Pulmonary artery endothelial cell (primary cell): ENCODE results near the gene FASTK. TPM values are rescaled to one million over a fixed set of nuclear protein-coding genes. Genes with fewer than 3 reads are reported as not detected.

Experiments used
- DNase-seq: peaks from one replicate; pipeline ENCODE4 v3.0.0-alpha.2; 2011; ENCODE audit warnings: low read depth, low spot score
- total RNA-seq: library from RNA; depleted of rRNA; stranded (reverse); fragments of >200 nt; gene quantifications from 2 replicates; pipeline ENCODE4 v1.2.3, GENCODE V29; 2014

The FASTK gene
- total RNA-seq = 67.0 and 75.0 TPM in 2 replicates

GRCh38 chr7:151080522-151081169 lies at the start of gene FASTK:
TSS of gene FASTK (minus strand) at chr7:151080809. CDS start at chr7:151080766, 43 bp downstream.
- peak; percentile 71 for DNase-seq

- DNase-seq = no peak
Observed at GRCh38 chr7:151129960-151130591, 49.5 kb upstream of the FASTK start.

- DNase-seq = no peak
Observed at GRCh38 chr7:151129117-151129959, 48.7 kb upstream of the FASTK start.

GRCh38 chr7:151128716-151129115 lies 48.1 kb upstream of the FASTK start:
- DNase-seq = no peak

- no peak for DNase-seq
Observed at GRCh38 chr7:151128144-151128543, 47.5 kb upstream of the FASTK start.

GRCh38 chr7:151126491-151127137 lies 46.0 kb upstream of the FASTK start:
- DNase-seq = no peak

- no peak for DNase-seq
Observed at GRCh38 chr7:151125846-151126481, 45.4 kb upstream of the FASTK start.

- no peak for DNase-seq
Observed at GRCh38 chr7:151125470-151125845, 44.8 kb upstream of the FASTK start.

- no peak for DNase-seq
Observed at GRCh38 chr7:151124899-151125399, 44.3 kb upstream of the FASTK start.

GRCh38 chr7:151124481-151124880 lies 43.9 kb upstream of the FASTK start:
- DNase-seq = no peak

GRCh38 chr7:151123822-151124464 lies 43.3 kb upstream of the FASTK start:
- peak; percentile 49 for DNase-seq

GRCh38 chr7:151123158-151123821 lies 42.7 kb upstream of the FASTK start:
- no peak for DNase-seq

- DNase-seq = no peak
Observed at GRCh38 chr7:151122796-151123157, 42.2 kb upstream of the FASTK start.

- DNase-seq = no peak
Observed at GRCh38 chr7:151122276-151122675, 41.7 kb upstream of the FASTK start.

- no peak for DNase-seq
Observed at GRCh38 chr7:151121380-151122170, 41.0 kb upstream of the FASTK start.

GRCh38 chr7:151120896-151121295 lies 40.3 kb upstream of the FASTK start:
- DNase-seq = no peak

- DNase-seq = no peak
Observed at GRCh38 chr7:151119902-151120301, 39.3 kb upstream of the FASTK start.

GRCh38 chr7:151119055-151119415 lies 38.4 kb upstream of the FASTK start:
- DNase-seq = no peak
